Stimulated activated CD8-positive, alpha-beta memory T cell treated with anti-CD3 and anti-CD28 coated beads, Interleukin-7, amount 100 ng/mL, for 1 hour (primary cell): ENCODE measurements around the gene EIF4B.
A peak's percentile ranks its signal among the peaks of the same experiment; 100 is the strongest.
"Not testable (repeated sequence)": the region's sequence is repeated elsewhere in the genome, so short reads cannot be mapped to it uniquely, and the experiment has no call there.

Source experiments
- DNase-seq, 2 donors: peaks; one replicate each; pipeline ENCODE4 v3.0.0-alpha.2; 2020; ENCODE audit warnings: low read depth in 2 of 2

The EIF4B gene

GRCh38 chr12:52992699-52993557 lies 13.3 kb upstream of the EIF4B start:
- no peak for DNase-seq

GRCh38 chr12:52993558-52993869 lies 12.7 kb upstream of the EIF4B start:
- DNase-seq = no peak

GRCh38 chr12:53004178-53004577 lies 2.1 kb upstream of the EIF4B start:
- no peak for DNase-seq

- DNase-seq = no peak
Observed at GRCh38 chr12:53004582-53004981, 1.7 kb upstream of the EIF4B start.

GRCh38 chr12:53005215-53005985 lies 856 bp upstream of the EIF4B start:
- DNase-seq = no peak

GRCh38 chr12:53006810-53007309 lies 604 bp downstream of the EIF4B start:
- peak; percentile 33 to 39 for DNase-seq

- DNase-seq = no peak
Observed at GRCh38 chr12:53007343-53007742, 1.1 kb downstream of the EIF4B start.

GRCh38 chr12:53008760-53009159 lies 2.5 kb downstream of the EIF4B start:
- DNase-seq = not testable (repeated sequence)

GRCh38 chr12:53010955-53011354 lies 4.7 kb downstream of the EIF4B start:
- no peak for DNase-seq

- no peak for DNase-seq
Observed at GRCh38 chr12:53011889-53012288, 5.6 kb downstream of the EIF4B start.

GRCh38 chr12:53012928-53013327 lies 6.7 kb downstream of the EIF4B start:
- DNase-seq = no peak

- DNase-seq = no peak
Observed at GRCh38 chr12:53014709-53015108, 8.5 kb downstream of the EIF4B start.

- no peak for DNase-seq
Observed at GRCh38 chr12:53025250-53025649, 19.0 kb downstream of the EIF4B start.

GRCh38 chr12:53027014-53027413 lies 20.8 kb downstream of the EIF4B start:
- DNase-seq = not testable (repeated sequence)

- DNase-seq = no peak
Observed at GRCh38 chr12:53031616-53032015, 25.4 kb downstream of the EIF4B start.

- DNase-seq = not testable (repeated sequence)
Observed at GRCh38 chr12:53033832-53034231, 27.6 kb downstream of the EIF4B start.

- DNase-seq = no peak
Observed at GRCh38 chr12:53034459-53034858, 28.2 kb downstream of the EIF4B start.

GRCh38 chr12:53036802-53037201 lies 30.5 kb downstream of the EIF4B start:
- no peak for DNase-seq

- no peak for DNase-seq
Observed at GRCh38 chr12:53039851-53040250, 33.6 kb downstream of the EIF4B start.

GRCh38 chr12:53042607-53043454 lies 36.6 kb downstream of the EIF4B start:
- no peak for DNase-seq

- DNase-seq = no peak
Observed at GRCh38 chr12:53044052-53044581, 37.9 kb downstream of the EIF4B start.
